ENCODE measurements around the gene CMKLR1.
A peak's percentile ranks its signal among the peaks of the same experiment; 100 is the strongest.

Gene CMKLR1

GRCh38 chr12:108309674-108310312 lies 29.3 kb downstream of the CMKLR1 start:
- Histone ChIP-seq H3K4me1 (ENCODE audit: control extremely low read depth in 1 of 4, control insufficient read depth in 4 of 4, insufficient read depth in 4 of 4, low read length in 3 of 4) (peaks cover 10 to 89% (median 61%) of the 10 kb centered on the region in 4 experiments), H3K36me3 (ENCODE audit: control insufficient read depth in 4 of 4, insufficient read depth in 4 of 4, low read length in 3 of 4) (no peaks in the 10 kb centered on the region), H3K27me3 (replicated peaks in 2 of 5; ENCODE audit: control insufficient read depth in 4 of 5, insufficient read depth in 5 of 5, low read length in 4 of 5) (no peaks in the 10 kb centered on the region), H3K27ac (ENCODE audit: insufficient read depth in 1 of 2, low read depth in 1 of 2, low read length in 2 of 2, poor library complexity in 1 of 2, severe bottlenecking in 2 of 2) (no peak overlapping the region), H3K9me3 (ENCODE audit: control extremely low read depth in 1 of 5, control insufficient read depth in 4 of 5, insufficient read depth in 2 of 5, low read depth in 1 of 5, low read length in 4 of 5) (no peaks in the 10 kb centered on the region), H3K4me3 (ENCODE audit: control insufficient read depth in 1 of 7, extremely low read depth in 1 of 7, insufficient read depth in 4 of 7, low read depth in 2 of 7, low read length in 6 of 7) (no peak overlapping the region)
- ChIA-PET CTCF (interaction anchor here (1.3 kb wide), 1 partner anchor 11 kb away, joined by 4 read pairs; no protein-coding TSS in a partner anchor), POLR2A (interaction anchor here (0.7 kb wide), 1 partner anchor 181 kb away, joined by 3 read pairs; no protein-coding TSS in a partner anchor)
- peak in 2 of 3 donors; percentile 31 to 41 for DNase-seq
- WGBS (ENCODE audit: insufficient coverage) = 77% methylated on average over 2 of the region's 2 CpGs

GRCh38 chr12:108308395-108309085 lies 30.6 kb downstream of the CMKLR1 start:
- peaks cover 4 to 87% (median 53%) of the 10 kb centered on the region in 4 experiments for H3K4me1 ChIP-seq (ENCODE audit: control extremely low read depth in 1 of 4, control insufficient read depth in 4 of 4, insufficient read depth in 4 of 4, low read length in 3 of 4)
- no peaks in the 10 kb centered on the region for H3K9me3 ChIP-seq (ENCODE audit: control extremely low read depth in 1 of 5, control insufficient read depth in 4 of 5, insufficient read depth in 2 of 5, low read depth in 1 of 5, low read length in 4 of 5)
- 95% methylated on average over 6 of the region's 10 CpGs for WGBS (ENCODE audit: insufficient coverage)
- no peak for DNase-seq
- H3K36me3 ChIP-seq (ENCODE audit: control insufficient read depth in 4 of 4, insufficient read depth in 4 of 4, low read length in 3 of 4) = no peaks in the 10 kb centered on the region
- no peak overlapping the region for H3K4me3 ChIP-seq (ENCODE audit: control insufficient read depth in 1 of 7, extremely low read depth in 1 of 7, insufficient read depth in 4 of 7, low read depth in 2 of 7, low read length in 6 of 7)
- CTCF ChIA-PET = interaction anchor here (0.8 to 3.7 kb wide), 4 partner anchors 10 to 396 kb away, joined by 3 to 14 read pairs (median 4); no protein-coding TSS in a partner anchor
- POLR2A ChIA-PET = no interaction called here
- no peak overlapping the region for H3K27ac ChIP-seq (ENCODE audit: insufficient read depth in 1 of 2, low read depth in 1 of 2, low read length in 2 of 2, poor library complexity in 1 of 2, severe bottlenecking in 2 of 2)
- H3K27me3 ChIP-seq (replicated peaks in 2 of 5; ENCODE audit: control insufficient read depth in 4 of 5, insufficient read depth in 5 of 5, low read length in 4 of 5) = no peaks in the 10 kb centered on the region

GRCh38 chr12:108307006-108307405 lies 32.1 kb downstream of the CMKLR1 start:
- Histone ChIP-seq H3K9me3 (ENCODE audit: control extremely low read depth in 1 of 5, control insufficient read depth in 4 of 5, insufficient read depth in 2 of 5, low read depth in 1 of 5, low read length in 4 of 5) (no peaks in the 10 kb centered on the region), H3K4me1 (ENCODE audit: control extremely low read depth in 1 of 4, control insufficient read depth in 4 of 4, insufficient read depth in 4 of 4, low read length in 3 of 4) (peaks cover 0 to 76% (median 42%) of the 10 kb centered on the region in 4 experiments), H3K4me3 (ENCODE audit: control insufficient read depth in 1 of 7, extremely low read depth in 1 of 7, insufficient read depth in 4 of 7, low read depth in 2 of 7, low read length in 6 of 7) (no peak overlapping the region), H3K36me3 (ENCODE audit: control insufficient read depth in 4 of 4, insufficient read depth in 4 of 4, low read length in 3 of 4) (no peaks in the 10 kb centered on the region), H3K27me3 (replicated peaks in 2 of 5; ENCODE audit: control insufficient read depth in 4 of 5, insufficient read depth in 5 of 5, low read length in 4 of 5) (no peaks in the 10 kb centered on the region), H3K27ac (ENCODE audit: insufficient read depth in 1 of 2, low read depth in 1 of 2, low read length in 2 of 2, poor library complexity in 1 of 2, severe bottlenecking in 2 of 2) (no peak overlapping the region)
- peak in 2 of 3 donors; percentile 69 to 75 for DNase-seq
- ChIA-PET CTCF (interaction anchor here (0.9 to 3.7 kb wide), 4 partner anchors 9 to 28 kb away, joined by 3 to 14 read pairs (median 4); no protein-coding TSS in a partner anchor), POLR2A (no interaction called here)
- WGBS (ENCODE audit: insufficient coverage) = 66% methylated on average over 5 of the region's 7 CpGs

GRCh38 chr12:108306506-108306905 lies 32.6 kb downstream of the CMKLR1 start:
- Histone ChIP-seq H3K36me3 (ENCODE audit: control insufficient read depth in 4 of 4, insufficient read depth in 4 of 4, low read length in 3 of 4) (no peaks in the 10 kb centered on the region), H3K4me3 (ENCODE audit: control insufficient read depth in 1 of 7, extremely low read depth in 1 of 7, insufficient read depth in 4 of 7, low read depth in 2 of 7, low read length in 6 of 7) (no peak overlapping the region), H3K27me3 (replicated peaks in 2 of 5; ENCODE audit: control insufficient read depth in 4 of 5, insufficient read depth in 5 of 5, low read length in 4 of 5) (no peaks in the 10 kb centered on the region), H3K27ac (ENCODE audit: insufficient read depth in 1 of 2, low read depth in 1 of 2, low read length in 2 of 2, poor library complexity in 1 of 2, severe bottlenecking in 2 of 2) (no peak overlapping the region), H3K9me3 (ENCODE audit: control extremely low read depth in 1 of 5, control insufficient read depth in 4 of 5, insufficient read depth in 2 of 5, low read depth in 1 of 5, low read length in 4 of 5) (no peaks in the 10 kb centered on the region), H3K4me1 (ENCODE audit: control extremely low read depth in 1 of 4, control insufficient read depth in 4 of 4, insufficient read depth in 4 of 4, low read length in 3 of 4) (peaks cover 0 to 71% (median 37%) of the 10 kb centered on the region in 4 experiments)
- POLR2A ChIA-PET = no interaction called here
- DNase-seq = no peak
- WGBS (ENCODE audit: insufficient coverage) = 83% methylated on average over 3 of the region's 3 CpGs
- CTCF ChIA-PET = interaction anchor here (0.9 to 3.7 kb wide), 3 partner anchors 11 to 27 kb away, joined by 3 to 14 read pairs (median 4); no protein-coding TSS in a partner anchor

- Histone ChIP-seq H3K9me3 (ENCODE audit: control extremely low read depth in 1 of 5, control insufficient read depth in 4 of 5, insufficient read depth in 2 of 5, low read depth in 1 of 5, low read length in 4 of 5) (no peaks in the 10 kb centered on the region), H3K27me3 (replicated peaks in 2 of 5; ENCODE audit: control insufficient read depth in 4 of 5, insufficient read depth in 5 of 5, low read length in 4 of 5) (no peaks in the 10 kb centered on the region), H3K4me1 (ENCODE audit: control extremely low read depth in 1 of 4, control insufficient read depth in 4 of 4, insufficient read depth in 4 of 4, low read length in 3 of 4) (peaks cover 0 to 67% (median 35%) of the 10 kb centered on the region in 4 experiments), H3K27ac (ENCODE audit: insufficient read depth in 1 of 2, low read depth in 1 of 2, low read length in 2 of 2, poor library complexity in 1 of 2, severe bottlenecking in 2 of 2) (no peak overlapping the region), H3K36me3 (ENCODE audit: control insufficient read depth in 4 of 4, insufficient read depth in 4 of 4, low read length in 3 of 4) (no peaks in the 10 kb centered on the region), H3K4me3 (ENCODE audit: control insufficient read depth in 1 of 7, extremely low read depth in 1 of 7, insufficient read depth in 4 of 7, low read depth in 2 of 7, low read length in 6 of 7) (no peak overlapping the region)
- ChIA-PET POLR2A (interaction anchor here (0.6 kb wide), 1 partner anchor 833 kb away, joined by 3 read pairs; no protein-coding TSS in a partner anchor), CTCF (interaction anchor here (0.5 to 3.7 kb wide), 5 partner anchors 8 to 27 kb away, joined by 3 to 14 read pairs (median 3); no protein-coding TSS in a partner anchor)
- peak in 1 of 3 donors; percentile 36 for DNase-seq
- WGBS (ENCODE audit: insufficient coverage) = 59% methylated on average over 7 of the region's 10 CpGs
These were observed 33.1 kb downstream of the CMKLR1 start for GRCh38 chr12:108305991-108306501.

- no peaks in the 10 kb centered on the region for H3K9me3 ChIP-seq (ENCODE audit: control extremely low read depth in 1 of 5, control insufficient read depth in 4 of 5, insufficient read depth in 2 of 5, low read depth in 1 of 5, low read length in 4 of 5)
- peaks cover 0 to 63% (median 34%) of the 10 kb centered on the region in 4 experiments for H3K4me1 ChIP-seq (ENCODE audit: control extremely low read depth in 1 of 4, control insufficient read depth in 4 of 4, insufficient read depth in 4 of 4, low read length in 3 of 4)
- WGBS (ENCODE audit: insufficient coverage) = 17% methylated on average over 9 of the region's 9 CpGs
- no peak overlapping the region for H3K27ac ChIP-seq (ENCODE audit: insufficient read depth in 1 of 2, low read depth in 1 of 2, low read length in 2 of 2, poor library complexity in 1 of 2, severe bottlenecking in 2 of 2)
- POLR2A ChIA-PET = interaction anchor here (0.6 kb wide), 1 partner anchor 833 kb away, joined by 3 read pairs; no protein-coding TSS in a partner anchor
- DNase-seq = peak in 2 of 3 donors; percentile 33 to 51
- CTCF ChIA-PET = interaction anchor here (0.5 to 3.7 kb wide), 5 partner anchors 8 to 238 kb away, joined by 3 to 14 read pairs (median 3); no protein-coding TSS in a partner anchor
- peak overlapping the region in 1 of 7 experiments; percentile 32 for H3K4me3 ChIP-seq (ENCODE audit: control insufficient read depth in 1 of 7, extremely low read depth in 1 of 7, insufficient read depth in 4 of 7, low read depth in 2 of 7, low read length in 6 of 7)
- no peaks in the 10 kb centered on the region for H3K36me3 ChIP-seq (ENCODE audit: control insufficient read depth in 4 of 4, insufficient read depth in 4 of 4, low read length in 3 of 4)
- H3K27me3 ChIP-seq (replicated peaks in 2 of 5; ENCODE audit: control insufficient read depth in 4 of 5, insufficient read depth in 5 of 5, low read length in 4 of 5) = no peaks in the 10 kb centered on the region
These were observed 33.6 kb downstream of the CMKLR1 start for GRCh38 chr12:108305520-108305919.

Data from common myeloid progenitor, CD34-positive (primary cell).